NK-92 treated with Interleukin-12 subunit alpha and Interleukin-12 subunit beta, amount 100 ng/mL, for 24 hours (cell line): ENCODE measurements around the gene SELENOP.

Source experiments
- DNase-seq: peaks from one replicate; lab custom pipeline; 2025; lab: John Stamatoyannopoulos, UW

Gene SELENOP

GRCh38 chr5:42798284-42799240, 13.1 kb downstream of the SELENOP start:
- DNase-seq = no peak

- DNase-seq = no peak
These were observed 20.5 kb downstream of the SELENOP start for GRCh38 chr5:42791151-42791550.

GRCh38 chr5:42787845-42788244, 23.8 kb downstream of the SELENOP start:
- no peak for DNase-seq

- no peak for DNase-seq
These were observed 24.6 kb downstream of the SELENOP start for GRCh38 chr5:42787073-42787472.

- DNase-seq = no peak
These were observed 25.9 kb downstream of the SELENOP start for GRCh38 chr5:42785756-42786155.

- DNase-seq = no peak
These were observed 27.6 kb downstream of the SELENOP start for GRCh38 chr5:42784132-42784531.

GRCh38 chr5:42781584-42781983, 30.1 kb downstream of the SELENOP start:
- DNase-seq = no peak

GRCh38 chr5:42779083-42779482, 32.6 kb downstream of the SELENOP start:
- no peak for DNase-seq

GRCh38 chr5:42772265-42772993, 39.3 kb downstream of the SELENOP start:
- DNase-seq = no peak

- no peak for DNase-seq
These were observed 41.7 kb downstream of the SELENOP start for GRCh38 chr5:42770003-42770402.

GRCh38 chr5:42768106-42768504, 43.6 kb downstream of the SELENOP start:
- no peak for DNase-seq

GRCh38 chr5:42767491-42768105, 44.1 kb downstream of the SELENOP start:
- DNase-seq = no peak

GRCh38 chr5:42761791-42762190, 49.9 kb downstream of the SELENOP start:
- DNase-seq = no peak

GRCh38 chr5:42760426-42760825, 51.3 kb downstream of the SELENOP start:
- DNase-seq = no peak

GRCh38 chr5:42759456-42759855, 52.2 kb downstream of the SELENOP start:
- no peak for DNase-seq

- DNase-seq = no peak
These were observed 54.8 kb downstream of the SELENOP start, which contains the start of gene CCDC152 for GRCh38 chr5:42756606-42757601. TSS of gene CCDC152 (plus strand) at chr5:42756818. CDS start at chr5:42759122, 2,304 bp downstream.

- no peak for DNase-seq
These were observed 58.6 kb downstream of the SELENOP start for GRCh38 chr5:42753099-42753498.

GRCh38 chr5:42751044-42751443, 60.6 kb downstream of the SELENOP start:
- no peak for DNase-seq

- no peak for DNase-seq
These were observed 61.2 kb downstream of the SELENOP start for GRCh38 chr5:42750507-42750906.
